Measurements from ENCODE around the gene CD109. TPM values are rescaled to one million over a fixed set of nuclear protein-coding genes. Genes with fewer than 3 reads are reported as not detected.

Gene CD109
- total and polyA plus RNA-seq, 10 of the 15 experiments (the other 5 are each of a cell fraction or from before 2014, with no cell fraction given) = 0.27 to 4.4 (median 2.1) TPM

- no peak for TF ChIP-seq EZH2 (IDR thresholded peaks at IDR 0.05; ENCODE audit: borderline replicate concordance, control insufficient read depth, low read depth, low read length)
These were observed 83.9 kb downstream of the CD109 start (continued) for GRCh38 chr6:73779943-73780342.

- WGBS (ENCODE audit: insufficient coverage, insufficient replicate concordance, low lambda C conversion rate, missing lambda C conversion rate) = 54% methylated on average over 1 of the region's 1 CpG
- Histone ChIP-seq H3K9me3 (replicated peaks; ENCODE audit: control insufficient read depth, insufficient read depth, low read length) (no peaks in the 10 kb centered on the region), H3K4me3 (no peak overlapping the region), H3K4me1 (ENCODE audit: control insufficient read depth, insufficient read depth, low read length) (no peaks in the 10 kb centered on the region), H4K20me1 (ENCODE audit: control insufficient read depth, insufficient read depth) (no peaks in the 10 kb centered on the region), H3K36me3 (ENCODE audit: control insufficient read depth in 2 of 2, insufficient read depth in 2 of 2, low read length in 1 of 2) (no peaks in the 10 kb centered on the region), H3K4me2 (ENCODE audit: control insufficient read depth, insufficient read depth) (no peak overlapping the region), H2AFZ (ENCODE audit: control insufficient read depth, low read depth, low read length) (no peak overlapping the region), H3K27me3 (replicated peaks in 1 of 2; ENCODE audit: control insufficient read depth in 2 of 2, insufficient read depth in 2 of 2, low read length in 1 of 2) (no peaks in the 10 kb centered on the region), H3K9ac (ENCODE audit: control insufficient read depth, insufficient read depth, low read length) (no peak overlapping the region), H3K27ac (ENCODE audit: control insufficient read depth, insufficient read depth) (no peak overlapping the region), H3K79me2 (ENCODE audit: control insufficient read depth, insufficient read depth, low read length) (no peaks in the 10 kb centered on the region)
- no peak for DNase-seq (ENCODE audit: low read depth, low spot score)
- TF ChIP-seq SUPT20H (IDR thresholded peaks at IDR 0.05; ENCODE audit: borderline replicate concordance, control insufficient read depth, low read depth, low read length) = no peak
- TF ChIP-seq ASH2L (IDR thresholded peaks at IDR 0.05; ENCODE audit: borderline replicate concordance, low read depth) = no peak
- TF ChIP-seq MYC (IDR thresholded peaks at IDR 0.05; ENCODE audit: insufficient read depth, insufficient read length, insufficient replicate concordance, low read length, severe bottlenecking) = no peak
- no peak for TF ChIP-seq LARP7 (IDR thresholded peaks at IDR 0.05)
- no peak for TF ChIP-seq CBX5 (IDR thresholded peaks at IDR 0.05; ENCODE audit: low read depth)
- POLR2A ChIA-PET = no interaction called here
- CTCF ChIA-PET = interaction anchor here (0.6 to 0.8 kb wide), 2 partner anchors 9 to 35 kb away, joined by 3 to 4 read pairs; no protein-coding TSS in a partner anchor
- in situ Hi-C loops (cut with MboI) = no loop called here
- BruUV-seq (replicated peaks) = no TSS peak
- no peak for FAIRE-seq
- SMC1A ChIA-PET (ENCODE audit: uncharacterized antibody, unreplicated experiment) = interaction anchor here (0.8 kb wide), 1 partner anchor 13 kb away, joined by 3 read pairs; no protein-coding TSS in a partner anchor
- intact Hi-C loops (cut with micrococcal nuclease; ENCODE audit: unreplicated experiment) = no loop called here
- RAD21 ChIA-PET (ENCODE audit: unreplicated experiment) = no interaction called here
- no peak for ATAC-seq
These were observed 86.9 kb downstream of the CD109 start for GRCh38 chr6:73782911-73783310.
